Psoas muscle (tissue), 8 donors: ENCODE data around the gene YTHDF1. TPM values are rescaled to one million over a fixed set of nuclear protein-coding genes. Genes with fewer than 3 reads are reported as not detected.

ENCODE experiments used
- ATAC-seq, 4 donors: fragments of 200-7000 bp; cut with Tn5 transposase; one replicate each; pipeline ENCODE4 v1.9.1; 2020; ENCODE audit warnings: moderate library complexity in 3 of 4, mild to moderate bottlenecking in 2 of 4
- DNase-seq, 2 donors: peaks; one replicate each; pipeline ENCODE4 v3.0.0-alpha.2; 2020
- H3K27ac ChIP-seq: fragments of 200-600 bp; one replicate; pipeline ENCODE4 v1.8.0; 2022
- H3K27me3 ChIP-seq, 3 donors: fragments of 200-600 bp in 1 of 3; one replicate each; pipeline versions ENCODE4 v1.6.1 to v1.8.0; 2013 to 2022; ENCODE audit warnings: low read length in 2 of 3, mild to moderate bottlenecking in 2 of 3, moderate library complexity in 1 of 3; ENCODE audit not compliant: insufficient read depth in 3 of 3
- H3K36me3 ChIP-seq, 2 donors: fragments of 200-600 bp in 1 of 2; one replicate each; pipeline versions ENCODE4 v1.6.1 to v1.8.0; 2013 to 2022; ENCODE audit warnings: low read depth in 1 of 2, mild to moderate bottlenecking in 1 of 2, moderate library complexity in 1 of 2; ENCODE audit not compliant: insufficient read depth in 1 of 2
- H3K4me1 ChIP-seq: fragments of 200-600 bp; one replicate; pipeline ENCODE4 v1.8.0; 2022
- H3K4me3 ChIP-seq: fragments of 200-600 bp; one replicate; pipeline ENCODE4 v1.8.0; 2022; ENCODE audit warnings: mild to moderate bottlenecking
- H3K9me3 ChIP-seq: fragments of 200-600 bp; one replicate; pipeline ENCODE4 v1.8.0; 2022
- CTCF ChIP-seq: fragments of 200-600 bp; IDR thresholded peaks from one replicate; pipeline ENCODE4 v1.8.0; 2022; ENCODE audit warnings: antibody characterized with exemption
- WGBS, 3 donors: extraction: QIAGEN DNeasy Blood & Tissue Kit; methylation state at CpG; one replicate each; pipeline versions ENCODE4 v1.1.6 to v1.1.7; 2013; 5-methylcytosine and 5-hydroxymethylcytosine counted together
- intact Hi-C, 2 donors: fragments of 100-400 bp; cut with DNase I; formaldehyde crosslinking; loops; one replicate each; pipeline versions ENCODE4 v1.11.0 to v1.14.2; 2022
- long read RNA-seq, 2 donors: library from polyadenylated mRNA; unstranded; transcript quantifications; one replicate each; pipeline ENCODE4 v2.0.0, GENCODE V29; 2021
- polyA plus RNA-seq, 3 donors: library from polyadenylated mRNA; stranded (reverse); fragments of 200-250 nt; gene quantifications; one replicate each; pipeline ENCODE4 v1.2.3, GENCODE V29; 2013
- total RNA-seq, 4 donors: library from RNA; stranded (reverse); fragmentation: NEBNext Ultra II Directional in 2 of 4; extraction: Animal tissue kit (Norgen Biotek cat#: 25700) in 2 of 4; gene quantifications; one replicate each; pipeline versions ENCODE4 v1.2.1 to v1.2.4, GENCODE V29; 2021 to 2023
- donor health status: healthy with polysubstance abuse.
- donor health status: DM: no; HTN: no; CAD: no; lungs with moderate emphysema.
- donor health status: Bipolar disorder and iron deficiency.
- donor health status: healthy.
- donor health status: DM: yes; HTN: yes; CAD: no.
- donor health status: DM: no; HTN: no; CAD: no.
- donor health status: DM: no; HTN: no; CAD: no.
- donor health status: DM: yes; HTN: yes; CAD: no.

Gene YTHDF1
- total RNA-seq (10 to 100 TPM; 36.0 to 52.1 (median 48.0) TPM), polyA plus RNA-seq (10 to 100 TPM; 27.4 to 51.8 (median 28.9) TPM)
- long read RNA-seq, donor 1, transcript YTHDF1-202 (5 exons, 3,301 nt), result major isoform, 63 of 99 reads
- long read RNA-seq, donor 1, partial matches to known transcripts, result 30 of 99 reads
- long read RNA-seq, donor 1, other reads (novel, unspliced or antisense), result 4 of 99 reads
- long read RNA-seq, donor 2, transcript YTHDF1-202 (5 exons, 3,301 nt), result major isoform, 132 of 211 reads
- long read RNA-seq, donor 2, transcript YTHDF1-201 (4 exons, 747 nt), result minor isoform, 10 of 211 reads
- long read RNA-seq, donor 2, partial matches to known transcripts, result 55 of 211 reads
- long read RNA-seq, donor 2, other reads (novel, unspliced or antisense), result 14 of 211 reads

- ATAC-seq, result peak; percentile 97 to 99 (median 98)
- H3K4me1 ChIP-seq, result peaks cover 42% of the 10 kb centered on the region
- 0 to 2% (median 1%) methylated on average over 20 to 96 of the region's 96 CpGs for WGBS, 3 donors
- peak within 1 kb of the TSS; percentile 84 for H3K27ac ChIP-seq
- H3K4me3 ChIP-seq, result peak within 1 kb of the TSS; percentile 96
- no peak for TF ChIP-seq CTCF
- H3K36me3 ChIP-seq, result peaks cover 8 to 35% of the 10 kb centered on the region in 2 donors
- DNase-seq, result peak; percentile 98 to 99
- H3K27me3 ChIP-seq, result peaks cover 0 to 5% (median 2%) of the 10 kb centered on the region in 3 donors
- no peaks in the 10 kb centered on the region for H3K9me3 ChIP-seq
- intact Hi-C loops, result no loop called here
These were observed at the start of gene YTHDF1 for GRCh38 chr20:63216041-63216848. Gene YTHDF1 (minus strand): TSS chr20:63216131. CDS start chr20:63215892, 239 bp downstream.

GRCh38 chr20:63264519-63264918 lies 48.6 kb upstream of the YTHDF1 start:
- Histone ChIP-seq H3K36me3 (no peaks in the 10 kb centered on the region), H3K9me3 (no peaks in the 10 kb centered on the region), H3K4me3 (no peak overlapping the region), H3K27me3 (peaks cover 0 to 79% (median 2%) of the 10 kb centered on the region in 3 donors), H3K27ac (no peak overlapping the region), H3K4me1 (peaks cover 6% of the 10 kb centered on the region)
- DNase-seq (no peak), ATAC-seq (no peak)
- intact Hi-C loops, result no loop called here
- no peak for TF ChIP-seq CTCF
- 27 to 50% (median 34%) methylated on average over 14 of the region's 14 CpGs for WGBS, 3 donors

GRCh38 chr20:63264000-63264399 lies 48.1 kb upstream of the YTHDF1 start:
- Histone ChIP-seq H3K4me1 (peaks cover 6% of the 10 kb centered on the region), H3K36me3 (no peaks in the 10 kb centered on the region), H3K27ac (no peak overlapping the region), H3K4me3 (no peak overlapping the region), H3K27me3 (peaks cover 0 to 78% (median 2%) of the 10 kb centered on the region in 3 donors), H3K9me3 (no peaks in the 10 kb centered on the region)
- no peak for TF ChIP-seq CTCF
- DNase-seq, result no peak
- no peak for ATAC-seq
- intact Hi-C loops, result no loop called here
- 78 to 80% (median 79%) methylated on average over 10 of the region's 10 CpGs for WGBS, 3 donors

- no peak for DNase-seq
- intact Hi-C loops, result no loop called here
- no peak overlapping the region for H3K27ac ChIP-seq
- H3K4me3 ChIP-seq, result no peak overlapping the region
- WGBS, 3 donors, result 86 to 90% (median 89%) methylated on average over 9 of the region's 9 CpGs
- H3K27me3 ChIP-seq, result peaks cover 0 to 72% (median 2%) of the 10 kb centered on the region in 3 donors
- TF ChIP-seq CTCF, result no peak
- no peaks in the 10 kb centered on the region for H3K9me3 ChIP-seq
- peaks cover 6% of the 10 kb centered on the region for H3K4me1 ChIP-seq
- no peak for ATAC-seq
- H3K36me3 ChIP-seq, result no peaks in the 10 kb centered on the region
These were observed 46.9 kb upstream of the YTHDF1 start for GRCh38 chr20:63262836-63263235.
